HCT116 (cell line): ENCODE results near the gene GDPD5. TPM values are rescaled to one million over a fixed set of nuclear protein-coding genes. Genes with fewer than 3 reads are reported as not detected.

ENCODE experiments used
- ATAC-seq: fragments of 200-7000 bp; cut with Tn5 transposase; 2 replicates; pipeline ENCODE4 v1.9.1; 2020; ENCODE audit warnings: mild to moderate bottlenecking, moderate library complexity
- BruUV-seq: library from RNA; stranded (reverse); fragments of 400-500 nt; replicated peaks from 2 replicates; lab custom pipeline; 2021; lab: Mats Ljungman, UMichigan
- CTCF ChIA-PET: fragments of 300-600 bp; sonication (Branson Sonifier 250); formaldehyde crosslinking; loops from one replicate; lab custom pipeline; 2021; ENCODE audit warnings: antibody characterized with exemption; lab: Charles Lee
- POLR2A ChIA-PET: fragments of 300-600, 350-600 bp; sonication (Branson Sonifier 250); formaldehyde crosslinking; loops from one replicate; lab custom pipeline; 2021; ENCODE audit warnings: antibody characterized with exemption; lab: Charles Lee
- RAD21 ChIA-PET, 2 experiments: fragments of 300-600 bp; sonication (Branson Sonifier 250); formaldehyde crosslinking; loops; one replicate each; lab custom pipeline; 2023; ENCODE audit warnings: low total read pairs in 2 of 2; ENCODE audit not compliant: uncharacterized antibody in 2 of 2, unreplicated experiment in 2 of 2, low non-redundant PET in 1 of 2; lab: Charles Lee
- DNase-seq: peaks from one replicate; pipeline ENCODE4 v3.0.0-alpha.2; 2010; ENCODE audit warnings: low read depth, low spot score
- H2AFZ ChIP-seq: fragments of 200-600 bp; shearing (Covaris generic), sonication (generic); 2 replicates; pipeline ENCODE4 v1.6.1; 2017; ENCODE audit warnings: low read depth, mixed run types, mixed read lengths, antibody characterized with exemption, low read length; ENCODE audit not compliant: poor library complexity, severe bottlenecking
- H3K27ac ChIP-seq: 2 replicates; pipeline ENCODE4 v1.5.1; 2012; ENCODE audit warnings: low read depth, low read length
- H3K27me3 ChIP-seq: fragments of 200-600 bp; sonication (generic); 2 replicates; pipeline ENCODE4 v1.6.1; 2016; ENCODE audit warnings: mixed run types, low read length, mixed read lengths; ENCODE audit not compliant: insufficient read depth
- H3K36me3 ChIP-seq, 2 experiments: fragments of 200-500 bp in 1 of 2; fragments of 200-600 bp in 1 of 2; sonication (Bioruptor generic) in 1 of 2; sonication (generic) in 1 of 2; 2 replicates each; pipeline versions ENCODE4 v1.5.1 to v1.6.1; 2014 to 2016; ENCODE audit warnings: low read length in 2 of 2, inconsistent platforms in 1 of 2, mixed read lengths in 1 of 2, mixed run types in 1 of 2; ENCODE audit not compliant: insufficient read depth in 2 of 2, control insufficient read depth in 1 of 2
- H3K4me1 ChIP-seq, 2 experiments: fragments of 200-600 bp in 1 of 2; sonication (generic) in 1 of 2; 2 replicates each; pipeline versions ENCODE4 v1.5.1 to v1.6.1; 2012 to 2017; ENCODE audit warnings: low read length in 2 of 2, inconsistent platforms in 1 of 2, mild to moderate bottlenecking in 1 of 2, mixed read lengths in 1 of 2, mixed run types in 1 of 2, moderate library complexity in 1 of 2; ENCODE audit not compliant: insufficient read depth in 2 of 2, control insufficient read depth in 1 of 2
- H3K4me2 ChIP-seq: fragments of 200-600 bp; sonication (generic); 2 replicates; pipeline ENCODE4 v1.6.1; 2017; ENCODE audit warnings: mixed run types, low read length, mixed read lengths
- H3K4me3 ChIP-seq, 2 experiments: fragments of 200-600 bp in 1 of 2; sonication (generic) in 1 of 2; replicated peaks in 1 of 2; 2 replicates each; pipeline ENCODE4 v1.5.1; 2011 to 2016; ENCODE audit warnings: low read length in 2 of 2, control low read depth in 1 of 2, low read depth in 1 of 2, mild to moderate bottlenecking in 1 of 2, mixed read lengths in 1 of 2, mixed run types in 1 of 2
- H3K79me2 ChIP-seq: fragments of 200-600 bp; sonication (generic); 2 replicates; pipeline ENCODE4 v1.6.1; 2017; ENCODE audit warnings: mild to moderate bottlenecking, mixed run types, low read length, moderate library complexity, mixed read lengths; ENCODE audit not compliant: insufficient read depth
- H3K9ac ChIP-seq: fragments of 200-600 bp; sonication (generic); 2 replicates; pipeline ENCODE4 v1.6.1; 2016; ENCODE audit warnings: low read length, mixed read lengths
- H3K9me2 ChIP-seq: fragments of 200-600 bp; sonication (generic), shearing (Covaris generic); 2 replicates; pipeline ENCODE4 v1.6.1; 2017; ENCODE audit warnings: mixed run types, mild to moderate bottlenecking, moderate library complexity; ENCODE audit not compliant: insufficient read depth
- H3K9me3 ChIP-seq, 2 experiments: fragments of 200-500 bp in 1 of 2; fragments of 200-600 bp in 1 of 2; sonication (Bioruptor generic) in 1 of 2; sonication (generic) in 1 of 2; 2 replicates each; pipeline ENCODE4 v1.6.1; 2014 to 2017; ENCODE audit warnings: low read length in 2 of 2, mixed read lengths in 2 of 2, inconsistent platforms in 1 of 2, low read depth in 1 of 2, mild to moderate bottlenecking in 1 of 2, mixed run types in 1 of 2, moderate library complexity in 1 of 2; ENCODE audit not compliant: control insufficient read depth in 1 of 2, insufficient read depth in 1 of 2
- H4K20me1 ChIP-seq: fragments of 200-600 bp; sonication (generic), shearing (Covaris generic); 2 replicates; pipeline ENCODE4 v1.6.1; 2017; ENCODE audit warnings: mixed run types, mild to moderate bottlenecking, moderate library complexity; ENCODE audit not compliant: insufficient read depth
- CTCF ChIP-seq, 3 experiments: fragments of 200-600 bp in 1 of 3; sonication (generic) in 1 of 3; IDR thresholded peaks in 2 of 3; conservative IDR thresholded peaks in 1 of 3; 2 replicates each; pipeline ENCODE4 v1.5.1; 2012 to 2017; ENCODE audit warnings: low read depth in 2 of 3, low read length in 2 of 3, antibody characterized with exemption in 1 of 3, borderline replicate concordance in 1 of 3, control low read depth in 1 of 3, mild to moderate bottlenecking in 1 of 3, mixed read lengths in 1 of 3, mixed run types in 1 of 3, moderate library complexity in 1 of 3; ENCODE audit not compliant: insufficient read depth in 1 of 3
- ELF1 ChIP-seq: IDR thresholded peaks from 2 replicates; pipeline ENCODE4 v1.6.1; 2012; ENCODE audit warnings: low read depth, borderline replicate concordance
- MAX ChIP-seq: IDR thresholded peaks from 2 replicates; pipeline ENCODE4 v1.6.1; 2012
- POLR2A ChIP-seq: IDR thresholded peaks from 2 replicates; pipeline ENCODE4 v1.7.0; 2011; ENCODE audit warnings: borderline replicate concordance; ENCODE audit not compliant: insufficient read depth, insufficient read length; ENCODE audit errors: extremely low read depth
- POLR2AphosphoS5 ChIP-seq: IDR thresholded peaks from 2 replicates; pipeline ENCODE4 v1.6.1; 2011; ENCODE audit warnings: mild to moderate bottlenecking, low read depth, low read length, moderate library complexity
- RAD21 ChIP-seq: IDR thresholded peaks from 2 replicates; pipeline ENCODE4 v1.6.1; 2012; ENCODE audit warnings: low read depth, mild to moderate bottlenecking
- SIN3A ChIP-seq: IDR thresholded peaks from 2 replicates; pipeline ENCODE4 v1.6.1; 2012; ENCODE audit warnings: low read depth
- SRF ChIP-seq: IDR thresholded peaks from 2 replicates; pipeline ENCODE4 v1.6.1; 2012; ENCODE audit warnings: low read depth
- YY1 ChIP-seq: IDR thresholded peaks from 2 replicates; pipeline ENCODE4 v1.6.1; 2011; ENCODE audit warnings: low read length, low read depth, moderate library complexity, mild to moderate bottlenecking; ENCODE audit not compliant: insufficient replicate concordance; ENCODE audit errors: extremely low read depth
- ZBTB33 ChIP-seq: IDR thresholded peaks from 2 replicates; pipeline ENCODE4 v1.6.1; 2011; ENCODE audit warnings: mild to moderate bottlenecking, low read length, moderate library complexity; ENCODE audit not compliant: insufficient replicate concordance; ENCODE audit errors: extremely low read depth
- intact Hi-C: fragments of 100-400 bp; cut with micrococcal nuclease; formaldehyde crosslinking; loops from 2 replicates; pipeline ENCODE4 v1.10.0; 2022
- total RNA-seq: library from RNA; stranded (reverse); gene quantifications from one replicate; pipeline ENCODE4 v1.2.1, GENCODE V29; 2021; ENCODE audit not compliant: unreplicated experiment

GDPD5 gene
- total RNA-seq, 1 experiment from 2014 or later = 27.5 TPM

- 0 out of 2 replicates have a peak, but pooled peaks have one; percentile 9 for TF ChIP-seq POLR2AphosphoS5
- no peak for TF ChIP-seq ZBTB33
- TF ChIP-seq, all 23 proteins: peak for 1
- DNase-seq = no peak
- no peak overlapping the region for H3K9ac ChIP-seq
- no peak overlapping the region for H3K27ac ChIP-seq
- H3K9me3 ChIP-seq = no peaks in the 10 kb centered on the region
- ChIA-PET CTCF (no interaction called here), POLR2A (no interaction called here), RAD21 (no interaction called here)
- H3K4me1 ChIP-seq = no peaks in the 10 kb centered on the region; a peak in 1 of 4 replicates
- H3K79me2 ChIP-seq = peaks cover 6% of the 10 kb centered on the region; the same call in 1 of the 2 replicates
- intact Hi-C loops = no loop called here
- H3K9me2 ChIP-seq = no peaks in the 10 kb centered on the region
- H3K27me3 ChIP-seq = no peaks in the 10 kb centered on the region
- BruUV-seq = no TSS peak
- H2AFZ ChIP-seq = no peak overlapping the region
- H3K36me3 ChIP-seq = peaks cover 0 to 9% of the 10 kb centered on the region in 2 experiments
- H3K4me3 ChIP-seq = no peak overlapping the region
- no peak for ATAC-seq
- no peak overlapping the region for H3K4me2 ChIP-seq
- H4K20me1 ChIP-seq = peaks cover 3% of the 10 kb centered on the region; the same call in 1 of the 2 replicates
Observed at GRCh38 chr11:75421035-75421602, 104.6 kb downstream of the GDPD5 start.

GRCh38 chr11:75420224-75421034 is 105.3 kb downstream of the GDPD5 start:
- ChIA-PET RAD21 (no interaction called here), POLR2A (no interaction called here), CTCF (no interaction called here)
- no TSS peak for BruUV-seq
- H3K79me2 ChIP-seq = peaks cover 6% of the 10 kb centered on the region; the same call in 1 of the 2 replicates
- H3K27ac ChIP-seq = no peak overlapping the region; the same call in 1 of the 2 replicates
- H3K9me3 ChIP-seq = no peaks in the 10 kb centered on the region
- intact Hi-C loops = no loop called here
- no peaks in the 10 kb centered on the region; a peak in 1 of 4 replicates for H3K4me1 ChIP-seq
- H3K27me3 ChIP-seq = no peaks in the 10 kb centered on the region
- H3K9ac ChIP-seq = no peak overlapping the region
- H3K9me2 ChIP-seq = no peaks in the 10 kb centered on the region
- no peak overlapping the region for H3K4me3 ChIP-seq
- no peak for DNase-seq
- no peak overlapping the region for H3K4me2 ChIP-seq
- no peak overlapping the region for H2AFZ ChIP-seq
- H4K20me1 ChIP-seq = peaks cover 3% of the 10 kb centered on the region; the same call in 1 of the 2 replicates
- H3K36me3 ChIP-seq = peaks cover 3 to 11% of the 10 kb centered on the region in 2 experiments
- no peak for ATAC-seq
- TF ChIP-seq YY1 (no peak), SRF (no peak), SIN3A (no peak), MAX (no peak), CTCF (IDR thresholded peaks at IDR 0.05 in 2 of 3, conservative IDR thresholded peaks at IDR 0.05 in 1 of 3; ENCODE audit: borderline replicate concordance in 1 of 3, insufficient read depth in 1 of 3, low read depth in 2 of 3, low read length in 2 of 3) (no peak), ELF1 (no peak), RAD21 (no peak), ZBTB33 (no peak), POLR2A (no peak)
